Psoas muscle (tissue), 8 donors: Measurements from ENCODE around the gene SFXN4. TPM values are rescaled to one million over a fixed set of nuclear protein-coding genes. Genes with fewer than 3 reads are reported as not detected.

Source experiments
- ATAC-seq, 4 donors: fragments of 200-7000 bp; cut with Tn5 transposase; one replicate each; pipeline ENCODE4 v1.9.1; 2020; ENCODE audit warnings: moderate library complexity in 3 of 4, mild to moderate bottlenecking in 2 of 4
- DNase-seq, 2 donors: peaks; one replicate each; pipeline ENCODE4 v3.0.0-alpha.2; 2020
- H3K27ac ChIP-seq: fragments of 200-600 bp; one replicate; pipeline ENCODE4 v1.8.0; 2022
- H3K27me3 ChIP-seq, 3 donors: fragments of 200-600 bp in 1 of 3; one replicate each; pipeline versions ENCODE4 v1.6.1 to v1.8.0; 2013 to 2022; ENCODE audit warnings: low read length in 2 of 3, mild to moderate bottlenecking in 2 of 3, moderate library complexity in 1 of 3; ENCODE audit not compliant: insufficient read depth in 3 of 3
- H3K36me3 ChIP-seq, 2 donors: fragments of 200-600 bp in 1 of 2; one replicate each; pipeline versions ENCODE4 v1.6.1 to v1.8.0; 2013 to 2022; ENCODE audit warnings: low read depth in 1 of 2, mild to moderate bottlenecking in 1 of 2, moderate library complexity in 1 of 2; ENCODE audit not compliant: insufficient read depth in 1 of 2
- H3K4me1 ChIP-seq: fragments of 200-600 bp; one replicate; pipeline ENCODE4 v1.8.0; 2022
- H3K4me3 ChIP-seq: fragments of 200-600 bp; one replicate; pipeline ENCODE4 v1.8.0; 2022; ENCODE audit warnings: mild to moderate bottlenecking
- H3K9me3 ChIP-seq: fragments of 200-600 bp; one replicate; pipeline ENCODE4 v1.8.0; 2022
- CTCF ChIP-seq: fragments of 200-600 bp; IDR thresholded peaks from one replicate; pipeline ENCODE4 v1.8.0; 2022; ENCODE audit warnings: antibody characterized with exemption
- WGBS, 3 donors: extraction: QIAGEN DNeasy Blood & Tissue Kit; methylation state at CpG; one replicate each; pipeline versions ENCODE4 v1.1.6 to v1.1.7; 2013; 5-methylcytosine and 5-hydroxymethylcytosine counted together
- intact Hi-C, 2 donors: fragments of 100-400 bp; cut with DNase I; formaldehyde crosslinking; loops; one replicate each; pipeline versions ENCODE4 v1.11.0 to v1.14.2; 2022
- long read RNA-seq, 2 donors: library from polyadenylated mRNA; unstranded; transcript quantifications; one replicate each; pipeline ENCODE4 v2.0.0, GENCODE V29; 2021
- polyA plus RNA-seq, 3 donors: library from polyadenylated mRNA; stranded (reverse); fragments of 200-250 nt; gene quantifications; one replicate each; pipeline ENCODE4 v1.2.3, GENCODE V29; 2013
- total RNA-seq, 4 donors: library from RNA; stranded (reverse); fragmentation: NEBNext Ultra II Directional in 2 of 4; extraction: Animal tissue kit (Norgen Biotek cat#: 25700) in 2 of 4; gene quantifications; one replicate each; pipeline versions ENCODE4 v1.2.1 to v1.2.4, GENCODE V29; 2021 to 2023
- donor health status: healthy with polysubstance abuse.
- donor health status: DM: no; HTN: no; CAD: no; lungs with moderate emphysema.
- donor health status: Bipolar disorder and iron deficiency.
- donor health status: healthy.
- donor health status: DM: yes; HTN: yes; CAD: no.
- donor health status: DM: no; HTN: no; CAD: no.
- donor health status: DM: no; HTN: no; CAD: no.
- donor health status: DM: yes; HTN: yes; CAD: no.

Gene SFXN4
- 10 to 100 TPM; 37.1 to 48.9 (median 43.9) TPM for total RNA-seq
- polyA plus RNA-seq: 10 to 100 TPM; 49.0 to 67.2 (median 65.7) TPM
- long read RNA-seq, donor 1, transcript SFXN4-201 (14 exons, 1,363 nt): major isoform, 24 of 32 reads
- long read RNA-seq, donor 1, partial matches to known transcripts: 0 of 32 reads
- long read RNA-seq, donor 1, other reads (novel, unspliced or antisense): 8 of 32 reads
- long read RNA-seq, donor 2, transcript SFXN4-201 (14 exons, 1,363 nt): major isoform, 56 of 69 reads
- long read RNA-seq, donor 2, partial matches to known transcripts: 2 of 69 reads
- long read RNA-seq, donor 2, other reads (novel, unspliced or antisense): 11 of 69 reads

DNA sequence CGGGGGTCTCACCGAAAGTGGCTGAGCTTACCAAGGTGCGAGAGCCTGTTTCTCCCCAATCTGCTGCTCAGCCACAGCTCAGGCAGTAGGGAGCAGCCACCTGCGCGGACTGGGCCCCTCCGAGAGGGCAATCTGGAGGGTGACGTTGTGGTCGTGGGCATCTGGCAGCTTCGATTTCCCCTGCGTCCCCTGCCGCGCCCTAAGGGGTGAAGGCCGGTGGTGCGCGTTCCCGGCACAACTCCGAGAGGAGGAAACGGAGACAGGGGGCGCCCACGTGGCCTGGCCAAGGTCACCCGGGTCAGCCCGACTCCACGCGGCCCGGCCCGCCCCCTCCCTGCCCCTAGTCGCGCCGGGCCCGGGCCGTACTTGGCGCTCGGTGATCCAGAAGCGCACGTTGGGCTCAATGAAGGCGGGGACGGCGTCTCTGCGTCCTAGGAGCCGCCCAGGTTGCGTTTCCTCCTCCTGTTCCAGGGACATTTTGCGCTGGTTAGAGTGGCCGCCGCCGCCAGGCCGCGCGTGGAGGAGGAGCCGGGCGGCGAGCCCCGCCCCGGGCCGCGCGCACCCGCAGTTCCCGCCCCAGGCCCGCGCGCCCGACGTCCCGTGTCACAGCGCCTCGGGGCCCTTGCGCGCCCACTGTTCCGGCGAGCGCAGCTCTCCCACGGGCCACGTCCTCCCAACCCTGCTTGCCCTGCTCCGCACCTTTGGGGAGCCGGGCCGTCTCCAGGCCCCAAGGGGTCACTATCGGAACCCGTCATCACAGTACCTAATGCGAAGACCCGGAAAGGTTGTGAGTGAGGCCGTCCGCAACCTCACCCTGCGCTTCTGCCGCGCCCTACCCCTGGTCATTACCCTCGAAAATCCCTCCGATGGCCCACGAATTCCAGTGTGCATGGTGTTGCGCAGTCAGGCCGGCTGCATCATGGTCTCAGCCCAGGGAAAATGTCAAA lies at the start of gene SFXN4:
Gene SFXN4 (minus strand): TSS at position 544 of the 947 bp plus-strand sequence. CDS start 67 bp downstream, at position 477.
- ATAC-seq (peak; percentile 92 to 94 (median 94)), DNase-seq (peak; percentile 88 to 92)
- Histone ChIP-seq H3K27ac (peak within 1 kb of the TSS; percentile 93), H3K4me3 (peak within 1 kb of the TSS; percentile 66), H3K36me3 (peaks cover 2 to 59% of the 10 kb centered on the region in 2 donors), H3K9me3 (no peaks in the 10 kb centered on the region), H3K4me1 (peaks cover 27% of the 10 kb centered on the region), H3K27me3 (no peaks in the 10 kb centered on the region)
- no peak for TF ChIP-seq CTCF
- intact Hi-C loops: no loop called here
- 0 to 1% (median 1%) methylated on average over 56 to 90 of the region's 90 CpGs for WGBS, 3 donors

GRCh38 chr10:119211625-119212441 lies 46.3 kb upstream of the SFXN4 start:
- intact Hi-C loops: loop anchor here in 1 of 2 donors (5.0 kb wide), 1 partner anchor 35 kb away; no protein-coding TSS in a partner anchor
- WGBS, 3 donors: 47 to 54% (median 52%) methylated on average over 12 of the region's 12 CpGs
- Histone ChIP-seq H3K36me3 (no peaks in the 10 kb centered on the region), H3K4me1 (no peaks in the 10 kb centered on the region), H3K27me3 (no peaks in the 10 kb centered on the region), H3K27ac (peak overlapping the region; percentile 31), H3K4me3 (peak overlapping the region; percentile 10), H3K9me3 (no peaks in the 10 kb centered on the region)
- ATAC-seq (no peak), DNase-seq (no peak)
- no peak for TF ChIP-seq CTCF

DNA sequence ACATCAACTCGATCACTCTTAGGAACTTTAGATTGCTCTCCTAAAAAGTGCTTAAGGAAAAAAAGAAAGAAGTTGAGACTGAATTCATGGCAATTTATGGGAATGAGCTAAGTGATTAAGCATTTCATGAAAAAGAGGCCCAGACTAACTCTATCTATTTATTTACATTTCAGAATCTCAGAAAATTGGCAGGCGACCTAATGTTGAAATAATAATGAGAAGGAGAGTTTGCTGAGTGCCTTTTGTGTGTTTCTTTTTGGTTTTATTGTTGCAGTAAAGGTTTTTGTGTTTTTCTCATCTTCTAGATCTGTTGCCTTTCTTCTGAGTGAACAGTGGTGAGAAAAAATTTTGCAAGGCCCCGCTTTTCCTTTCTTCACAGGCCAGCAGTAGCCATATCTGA lies 45.7 kb upstream of the SFXN4 start:
- Histone ChIP-seq H3K4me3 (no peak overlapping the region), H3K27ac (peak overlapping the region; percentile 31), H3K9me3 (no peaks in the 10 kb centered on the region), H3K27me3 (no peaks in the 10 kb centered on the region), H3K36me3 (no peaks in the 10 kb centered on the region), H3K4me1 (no peaks in the 10 kb centered on the region)
- no peak for TF ChIP-seq CTCF
- no peak for ATAC-seq
- intact Hi-C loops: loop anchor here in 1 of 2 donors (5.0 kb wide), 1 partner anchor 36 kb away; no protein-coding TSS in a partner anchor
- 79 to 86% (median 81%) methylated on average over 3 of the region's 3 CpGs for WGBS, 3 donors
- no peak for DNase-seq

DNA sequence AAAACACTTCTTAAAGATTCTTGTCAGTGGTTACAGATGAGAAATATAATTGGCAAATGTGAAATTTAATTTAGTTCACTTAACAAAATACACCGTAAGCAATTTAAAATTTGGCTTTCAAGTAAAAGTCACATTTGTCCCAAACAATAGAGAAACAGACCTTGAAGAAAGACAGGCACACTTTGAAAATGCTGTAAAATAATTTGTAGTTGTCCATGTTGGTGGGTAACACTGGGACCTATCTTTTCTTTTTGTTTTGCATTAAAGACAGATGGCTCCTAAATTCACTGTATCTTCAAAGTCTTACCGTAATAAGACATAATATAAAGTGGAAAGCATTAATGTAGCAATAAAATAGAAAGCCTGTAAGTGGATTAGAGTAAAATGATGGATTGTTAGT lies 45.1 kb upstream of the SFXN4 start:
- TF ChIP-seq CTCF: no peak
- WGBS, 3 donors: 79 to 80% (median 79%) methylated on average over 2 of the region's 2 CpGs
- intact Hi-C loops: loop anchor here in 1 of 2 donors (5.0 kb wide), 1 partner anchor 37 kb away; no protein-coding TSS in a partner anchor
- DNase-seq: no peak
- no peak overlapping the region for H3K4me3 ChIP-seq
- no peaks in the 10 kb centered on the region for H3K9me3 ChIP-seq
- ATAC-seq: no peak
- no peaks in the 10 kb centered on the region for H3K4me1 ChIP-seq
- no peaks in the 10 kb centered on the region for H3K36me3 ChIP-seq
- no peak overlapping the region for H3K27ac ChIP-seq
- no peaks in the 10 kb centered on the region for H3K27me3 ChIP-seq
